PC-9 (cell line): ENCODE data around the gene RUNDC1.

Experiments used
- EZH2 ChIP-seq: fragments of 200-600 bp; sonication (generic); IDR thresholded peaks from 2 replicates; pipeline ENCODE4 v1.8.0; 2017; ENCODE audit warnings: antibody characterized with exemption, low read depth
- TF ChIP-seq, protein P1 (sequence below): fragments of 200-600 bp; sonication (generic); conservative IDR thresholded peaks from 2 replicates; pipeline ENCODE4 v1.6.1; 2017; ENCODE audit warnings: mixed run types, antibody characterized with exemption, mild to moderate bottlenecking, moderate library complexity

- TF ChIP-seq EZH2: no peak
- TF ChIP-seq, protein P1, sequence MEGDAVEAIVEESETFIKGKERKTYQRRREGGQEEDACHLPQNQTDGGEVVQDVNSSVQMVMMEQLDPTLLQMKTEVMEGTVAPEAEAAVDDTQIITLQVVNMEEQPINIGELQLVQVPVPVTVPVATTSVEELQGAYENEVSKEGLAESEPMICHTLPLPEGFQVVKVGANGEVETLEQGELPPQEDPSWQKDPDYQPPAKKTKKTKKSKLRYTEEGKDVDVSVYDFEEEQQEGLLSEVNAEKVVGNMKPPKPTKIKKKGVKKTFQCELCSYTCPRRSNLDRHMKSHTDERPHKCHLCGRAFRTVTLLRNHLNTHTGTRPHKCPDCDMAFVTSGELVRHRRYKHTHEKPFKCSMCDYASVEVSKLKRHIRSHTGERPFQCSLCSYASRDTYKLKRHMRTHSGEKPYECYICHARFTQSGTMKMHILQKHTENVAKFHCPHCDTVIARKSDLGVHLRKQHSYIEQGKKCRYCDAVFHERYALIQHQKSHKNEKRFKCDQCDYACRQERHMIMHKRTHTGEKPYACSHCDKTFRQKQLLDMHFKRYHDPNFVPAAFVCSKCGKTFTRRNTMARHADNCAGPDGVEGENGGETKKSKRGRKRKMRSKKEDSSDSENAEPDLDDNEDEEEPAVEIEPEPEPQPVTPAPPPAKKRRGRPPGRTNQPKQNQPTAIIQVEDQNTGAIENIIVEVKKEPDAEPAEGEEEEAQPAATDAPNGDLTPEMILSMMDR: no peak
Measured at GRCh38 chr17:42953669-42954068, 26.7 kb upstream of the RUNDC1 start.
